GM19324 (cell line): ENCODE data around the gene CLCN2.
"Not testable (repeated sequence)": the region's sequence is repeated elsewhere in the genome, so short reads cannot be mapped to it uniquely, and the experiment has no call there.

Source experiments
- ATAC-seq: cut with Tn5 transposase; IDR thresholded peaks from one replicate; pipeline ENCODE4 v1.9.1; 2021; ENCODE audit warnings: mild to moderate bottlenecking, moderate library complexity; ENCODE audit not compliant: unreplicated experiment, low FRiP score

Gene CLCN2

GRCh38 chr3:184348057-184348382 lies 13.4 kb downstream of the CLCN2 start:
- ATAC-seq, result no peak

- ATAC-seq, result no peak
Observed at GRCh38 chr3:184347321-184348056, 13.9 kb downstream of the CLCN2 start.

DNA sequence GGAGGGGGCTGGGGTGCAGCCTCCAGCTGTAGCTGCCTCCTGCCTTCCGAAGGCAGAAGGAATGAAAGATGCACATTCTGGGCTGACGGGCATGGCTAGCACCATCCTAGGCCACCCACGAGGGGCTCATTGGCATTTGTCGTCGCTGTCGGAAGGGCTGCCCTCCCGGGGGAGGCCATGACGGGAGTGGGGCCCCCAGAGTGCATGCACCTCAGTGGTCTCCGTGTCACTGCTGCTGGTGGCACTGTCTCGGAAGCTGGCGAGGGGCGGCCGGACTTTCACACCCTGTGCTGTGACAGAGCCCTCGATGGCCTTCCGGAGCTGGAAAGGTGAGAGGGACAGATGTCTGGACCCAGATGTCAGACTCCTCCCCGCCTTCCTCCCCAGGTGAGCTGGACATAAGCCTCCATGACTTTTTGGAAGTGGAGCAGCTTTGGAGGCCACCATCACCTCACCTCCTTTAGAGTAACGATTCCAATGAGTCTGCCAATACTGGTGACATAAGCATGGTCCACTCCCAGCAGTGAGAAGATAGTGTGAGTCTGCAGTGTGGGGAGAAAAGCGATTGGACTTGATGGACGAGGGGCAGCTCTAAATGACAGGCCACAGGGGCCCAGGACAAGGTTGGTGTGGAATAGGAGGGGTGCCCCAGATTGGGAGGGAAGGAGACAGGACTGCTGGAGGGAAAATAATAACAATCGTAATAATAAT lies 14.8 kb downstream of the CLCN2 start:
- no peak for ATAC-seq

- ATAC-seq, result no peak
Observed at GRCh38 chr3:184345317-184346144, 15.9 kb downstream of the CLCN2 start.

DNA sequence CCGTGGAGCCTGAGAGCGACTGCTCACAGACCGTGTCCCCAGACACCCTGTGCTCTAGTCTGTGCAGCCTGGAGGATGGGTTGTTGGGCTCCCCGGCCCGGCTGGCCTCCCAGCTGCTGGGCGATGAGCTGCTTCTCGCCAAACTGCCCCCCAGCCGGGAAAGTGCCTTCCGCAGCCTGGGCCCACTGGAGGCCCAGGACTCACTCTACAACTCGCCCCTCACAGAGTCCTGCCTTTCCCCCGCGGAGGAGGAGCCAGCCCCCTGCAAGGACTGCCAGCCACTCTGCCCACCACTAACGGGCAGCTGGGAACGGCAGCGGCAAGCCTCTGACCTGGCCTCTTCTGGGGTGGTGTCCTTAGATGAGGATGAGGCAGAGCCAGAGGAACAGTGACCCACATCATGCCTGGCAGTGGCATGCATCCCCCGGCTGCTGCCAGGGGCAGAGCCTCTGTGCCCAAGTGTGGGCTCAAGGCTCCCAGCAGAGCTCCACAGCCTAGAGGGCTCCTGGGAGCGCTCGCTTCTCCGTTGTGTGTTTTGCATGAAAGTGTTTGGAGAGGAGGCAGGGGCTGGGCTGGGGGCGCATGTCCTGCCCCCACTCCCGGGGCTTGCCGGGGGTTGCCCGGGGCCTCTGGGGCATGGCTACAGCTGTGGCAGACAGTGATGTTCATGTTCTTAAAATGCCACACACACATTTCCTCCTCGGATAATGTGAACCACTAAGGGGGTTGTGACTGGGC lies 16.7 kb downstream of the CLCN2 start:
- ATAC-seq, result no peak

GRCh38 chr3:184343200-184343876 lies 18.1 kb downstream of the CLCN2 start:
- ATAC-seq, result no peak

GRCh38 chr3:184341925-184342324 lies 19.5 kb downstream of the CLCN2 start:
- no peak for ATAC-seq

DNA sequence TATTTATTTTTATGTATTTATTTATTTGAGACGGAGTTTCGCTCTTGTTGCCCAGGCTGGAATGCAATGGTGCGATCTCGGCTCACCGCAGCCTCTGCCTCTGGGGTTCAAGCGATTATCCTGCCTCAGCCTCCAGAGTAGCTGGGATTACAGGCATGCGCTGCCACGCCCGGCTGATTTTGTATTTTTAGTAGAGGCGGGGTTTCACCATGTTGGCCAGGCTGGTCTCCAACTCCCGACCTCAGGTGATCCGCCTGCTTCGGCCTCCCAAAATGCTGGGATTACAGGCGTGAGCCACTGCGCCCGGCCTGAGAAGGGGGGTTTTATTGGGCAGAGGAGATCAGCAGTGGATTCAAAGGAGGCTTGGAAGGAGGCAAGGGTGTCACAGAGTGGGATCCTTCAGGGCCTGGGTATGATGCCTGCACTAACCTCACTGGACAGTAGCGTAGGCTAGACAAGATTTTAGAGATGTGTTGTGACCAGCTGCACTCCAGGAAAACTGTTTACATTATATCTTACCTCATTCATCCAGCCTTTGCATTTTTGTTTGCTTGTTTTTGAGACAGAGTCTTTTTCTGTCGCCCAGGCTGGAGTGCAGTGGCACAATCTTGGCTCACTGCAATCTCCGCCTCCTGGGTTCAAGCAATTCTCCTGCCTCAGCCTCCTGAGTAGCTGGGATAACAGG lies 21.8 kb downstream of the CLCN2 start:
- not testable (repeated sequence) for ATAC-seq

- ATAC-seq, result no peak
Observed at GRCh38 chr3:184339001-184339400, 22.4 kb downstream of the CLCN2 start.

GRCh38 chr3:184338511-184338945 lies 22.9 kb downstream of the CLCN2 start:
- ATAC-seq, result no peak

DNA sequence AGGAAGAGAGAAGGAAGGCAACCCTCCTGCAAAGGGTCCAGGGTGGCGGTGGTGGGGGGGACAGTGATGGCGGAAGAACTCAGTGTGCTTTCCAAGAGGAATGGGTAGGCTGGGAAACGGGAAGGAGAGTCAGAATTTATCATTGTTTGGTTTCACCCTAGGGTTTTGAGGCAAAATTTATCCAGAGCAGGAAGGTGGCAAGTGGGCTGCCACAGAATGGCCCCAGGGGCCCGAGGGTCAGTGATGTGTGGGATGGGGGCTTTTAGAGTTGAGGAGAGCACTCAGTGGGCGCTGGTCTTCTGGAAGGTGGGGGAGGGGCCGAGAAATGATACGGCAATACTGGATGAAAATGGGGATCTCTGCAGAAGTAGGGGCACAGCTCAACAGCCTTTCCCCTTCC lies 23.4 kb downstream of the CLCN2 start:
- no peak for ATAC-seq

DNA sequence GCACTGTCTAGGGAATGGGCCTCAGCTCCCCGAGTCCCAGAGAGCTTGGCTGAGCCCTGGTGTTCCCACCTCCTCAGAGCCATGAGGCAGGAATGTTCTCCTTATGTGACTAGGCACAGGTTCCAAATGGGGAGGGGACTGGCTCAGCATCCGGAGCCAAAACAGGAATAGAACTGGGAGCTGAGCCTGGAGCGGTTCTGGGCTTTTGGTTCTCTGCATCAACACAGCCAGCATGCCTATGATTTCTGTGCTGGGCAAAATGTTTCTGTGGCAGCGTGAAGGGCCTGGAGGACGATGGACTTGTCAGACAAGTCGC lies 24.0 kb downstream of the CLCN2 start, which contains the start of gene FAM131A:
Gene FAM131A (plus strand): TSS at position 202 of the 316 bp plus-strand sequence. CDS start 31 bp downstream, at position 233.
- no peak for ATAC-seq

DNA sequence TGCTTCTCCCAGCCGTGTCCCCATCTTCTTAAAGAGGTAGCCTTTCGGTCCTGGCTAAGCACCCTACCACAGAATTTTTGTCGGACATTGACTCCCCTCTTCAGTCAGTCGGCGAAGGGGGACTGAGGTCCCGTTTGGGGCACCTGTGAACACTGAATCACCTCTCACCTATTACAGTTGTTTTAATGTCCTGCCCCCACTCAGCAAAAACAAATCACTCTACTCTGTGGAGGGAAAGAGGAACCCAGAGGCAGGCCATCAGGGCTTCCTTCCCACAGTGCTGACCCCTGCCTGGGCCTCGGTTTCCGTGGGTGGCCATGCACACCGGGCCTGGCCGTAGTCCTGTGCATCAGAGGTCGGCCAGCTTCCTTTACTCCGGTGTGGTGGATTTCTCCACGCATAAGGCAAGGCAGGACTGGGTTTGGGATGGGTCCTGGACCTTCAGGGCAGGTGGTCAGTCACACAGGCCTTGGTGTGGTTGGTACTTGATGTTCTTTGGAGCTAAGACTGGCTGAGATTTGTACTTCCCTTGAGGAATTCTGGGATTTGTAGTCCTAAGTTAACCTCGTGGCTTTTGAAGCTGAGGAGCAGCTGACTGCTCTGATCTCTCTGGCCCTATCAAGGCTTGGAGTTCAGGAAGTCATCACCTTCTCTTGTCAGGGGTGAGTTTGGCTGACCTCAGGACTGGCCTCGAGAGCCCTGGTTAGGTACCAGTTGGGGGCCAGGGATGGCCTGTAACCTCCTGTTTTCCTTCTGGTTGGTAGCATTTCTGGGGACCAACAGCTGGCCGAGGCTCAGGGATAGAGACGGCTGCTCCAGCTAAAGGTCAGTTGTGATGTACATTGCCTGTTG lies 24.6 kb downstream of the CLCN2 start:
- no peak for ATAC-seq

- ATAC-seq, result peak; percentile 85
Observed at GRCh38 chr3:184335661-184336546, 25.5 kb downstream of the CLCN2 start.

DNA sequence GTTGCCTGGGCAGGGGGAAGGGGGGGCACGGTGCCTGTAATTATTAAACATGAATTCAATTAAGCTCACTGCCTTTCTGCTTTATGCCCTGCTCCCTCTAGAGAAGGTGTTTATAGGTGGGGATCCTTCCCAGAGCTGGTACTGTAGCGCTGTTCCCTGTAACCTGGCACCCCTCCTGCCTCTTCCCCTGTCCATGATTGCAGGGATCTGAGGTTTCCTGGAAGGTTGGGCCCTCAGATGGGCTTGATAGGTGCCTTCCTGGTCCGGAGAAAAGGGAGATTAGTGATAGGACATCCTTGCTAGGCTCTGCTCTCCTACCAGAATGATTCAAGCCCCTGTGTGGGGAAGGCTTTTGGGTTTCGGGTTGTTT lies 26.1 kb downstream of the CLCN2 start:
- ATAC-seq, result no peak

DNA sequence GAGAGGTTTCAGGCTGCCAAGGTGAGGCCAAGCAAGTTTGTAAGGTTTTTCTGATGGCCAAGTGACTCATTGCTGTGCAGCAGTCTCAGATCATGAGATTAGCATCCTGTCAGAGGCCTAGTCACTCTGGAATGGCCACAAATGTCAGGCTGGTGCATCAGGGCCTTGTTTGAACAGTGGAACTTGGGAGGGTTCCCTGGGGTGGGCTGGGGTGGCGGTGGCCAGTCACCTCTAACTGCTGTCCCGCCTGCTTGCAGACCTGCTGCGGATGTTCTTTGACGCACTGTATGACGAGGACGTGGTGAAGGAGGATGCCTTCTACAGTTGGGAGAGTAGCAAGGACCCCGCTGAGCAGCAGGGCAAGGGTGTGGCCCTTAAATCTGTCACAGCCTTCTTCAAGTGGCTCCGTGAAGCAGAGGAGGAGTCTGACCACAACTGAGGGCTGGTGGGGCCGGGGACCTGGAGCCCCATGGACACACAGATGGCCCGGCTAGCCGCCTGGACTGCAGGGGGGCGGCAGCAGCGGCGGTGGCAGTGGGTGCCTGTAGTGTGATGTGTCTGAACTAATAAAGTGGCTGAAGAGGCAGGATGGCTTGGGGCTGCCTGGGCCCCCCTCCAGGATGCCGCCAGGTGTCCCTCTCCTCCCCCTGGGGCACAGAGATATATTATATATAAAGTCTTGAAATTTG lies 26.8 kb downstream of the CLCN2 start:
- no peak for ATAC-seq

DNA sequence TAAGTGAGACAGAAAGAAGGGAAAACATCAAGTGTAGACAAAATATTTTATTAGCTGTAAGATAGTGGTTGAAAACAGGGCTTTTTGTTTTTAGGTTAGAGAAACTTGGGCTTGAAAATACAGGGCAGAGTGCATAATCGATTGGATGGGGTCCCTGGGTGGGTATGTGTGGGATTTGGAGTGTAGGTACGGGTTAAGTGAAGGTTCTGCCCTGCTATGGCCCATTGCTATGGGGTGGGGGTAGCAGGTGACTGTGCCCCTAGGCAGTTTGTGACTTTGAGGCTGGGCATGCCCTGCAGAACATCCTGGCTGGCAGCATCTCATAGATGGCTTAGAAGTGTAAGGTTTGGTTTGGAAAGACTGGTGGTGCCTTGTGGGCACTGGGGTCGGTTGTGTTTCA lies 27.7 kb downstream of the CLCN2 start:
- no peak for ATAC-seq
